AG10803 (cell line): ENCODE measurements around the gene SLC17A8.
A peak's percentile ranks its signal among the peaks of the same experiment; 100 is the strongest.

Source experiments
- DNase-seq: peaks from one replicate; pipeline ENCODE4 v3.0.0; 2010; ENCODE audit warnings: low read depth
- H3K4me3 ChIP-seq: 2 replicates; pipeline ENCODE4 v1.5.1; 2011; ENCODE audit warnings: mild to moderate bottlenecking, low read length, control low read depth
- CTCF ChIP-seq: conservative IDR thresholded peaks from 2 replicates; pipeline ENCODE4 v1.5.1; 2011; ENCODE audit warnings: mild to moderate bottlenecking, low read length, control low read depth, inconsistent platforms

The SLC17A8 gene

GRCh38 chr12:100383586-100384558, 27.0 kb downstream of the SLC17A8 start:
- H3K4me3 ChIP-seq = no peak overlapping the region
- TF ChIP-seq CTCF = no peak
- no peak for DNase-seq

- no peak for DNase-seq
- no peak for TF ChIP-seq CTCF
- H3K4me3 ChIP-seq = no peak overlapping the region
These were observed 27.7 kb downstream of the SLC17A8 start for GRCh38 chr12:100384559-100384935.

GRCh38 chr12:100388382-100388781, 31.5 kb downstream of the SLC17A8 start:
- H3K4me3 ChIP-seq = no peak overlapping the region
- TF ChIP-seq CTCF = no peak
- no peak for DNase-seq

GRCh38 chr12:100391856-100392255, 35.0 kb downstream of the SLC17A8 start:
- no peak for DNase-seq
- no peak overlapping the region for H3K4me3 ChIP-seq
- TF ChIP-seq CTCF = 0 out of 2 replicates have a peak, but pooled peaks have one; percentile 17

- DNase-seq = no peak
- no peak overlapping the region for H3K4me3 ChIP-seq
- TF ChIP-seq CTCF = no peak
These were observed 36.3 kb downstream of the SLC17A8 start for GRCh38 chr12:100393200-100393599.

- no peak overlapping the region for H3K4me3 ChIP-seq
- no peak for DNase-seq
- no peak for TF ChIP-seq CTCF
These were observed 38.9 kb downstream of the SLC17A8 start for GRCh38 chr12:100395811-100396210.

- no peak for TF ChIP-seq CTCF
- no peak for DNase-seq
- no peak overlapping the region for H3K4me3 ChIP-seq
These were observed 41.4 kb downstream of the SLC17A8 start for GRCh38 chr12:100398307-100398706.
